B cell (primary cell): ENCODE measurements around the gene CYTH2. TPM values are rescaled to one million over a fixed set of nuclear protein-coding genes. Genes with fewer than 3 reads are reported as not detected.
"Not testable (repeated sequence)": the region's sequence is repeated elsewhere in the genome, so short reads cannot be mapped to it uniquely, and the experiment has no call there.

Source experiments
- ATAC-seq: fragments of 200-7000 bp; cut with Tn5 transposase; one replicate; pipeline ENCODE4 v1.10.0; 2021; ENCODE audit warnings: low read depth, mild to moderate bottlenecking, moderate number of reproducible peaks, moderate library complexity
- CTCF ChIA-PET: fragments of 350-600 bp; sonication (Branson Sonifier 250); formaldehyde crosslinking; loops from one replicate; lab custom pipeline; 2021; ENCODE audit warnings: antibody characterized with exemption, inconsistent platforms; lab: Charles Lee
- POLR2A ChIA-PET: fragments of 350-600 bp; sonication (Branson Sonifier 250); formaldehyde crosslinking; loops from one replicate; lab custom pipeline; 2021; ENCODE audit warnings: antibody characterized with exemption; lab: Charles Lee
- DNase-seq: peaks from one replicate; pipeline ENCODE4 v3.0.0; 2013
- H2AFZ ChIP-seq: 2 replicates; pipeline ENCODE4 v1.6.1; 2012; ENCODE audit warnings: mild to moderate bottlenecking, low read depth, low read length; ENCODE audit not compliant: insufficient read depth, poor library complexity, severe bottlenecking
- H3K27ac ChIP-seq, 2 donors: 1 replicate in 1 of 2; 2 replicates in 1 of 2; pipeline ENCODE4 v1.5.1; 2012 to 2013; ENCODE audit warnings: low read length in 2 of 2, mild to moderate bottlenecking in 2 of 2, moderate library complexity in 1 of 2
- H3K27me3 ChIP-seq, 4 experiments: fragments of 200-600 bp in 1 of 4; sonication (generic) in 1 of 4; replicated peaks in 1 of 4; 1 replicate in 2 of 4; 2 replicates in 2 of 4; pipeline versions ENCODE4 v1.6.1 to v1.7.0; 2013 to 2016; ENCODE audit warnings: low read length in 3 of 4, mild to moderate bottlenecking in 2 of 4, mixed read lengths in 1 of 4, moderate library complexity in 1 of 4; ENCODE audit not compliant: insufficient read depth in 4 of 4, control insufficient read depth in 3 of 4; ENCODE audit errors: control extremely low read depth in 1 of 4
- H3K36me3 ChIP-seq, 2 experiments: replicated peaks in 1 of 2; 1 replicate in 1 of 2; 2 replicates in 1 of 2; pipeline versions ENCODE4 v1.6.1 to v1.7.1; 2013; ENCODE audit warnings: low read length in 1 of 2; ENCODE audit not compliant: insufficient read depth in 2 of 2, control insufficient read depth in 1 of 2; ENCODE audit errors: control extremely low read depth in 1 of 2, extremely low read depth in 1 of 2
- H3K4me1 ChIP-seq, 2 donors: fragments of 200-600 bp in 1 of 2; sonication (generic) in 1 of 2; 1 replicate in 1 of 2; 2 replicates in 1 of 2; pipeline versions ENCODE4 v1.5.1 to v1.6.1; 2013 to 2017; ENCODE audit warnings: low read length in 2 of 2; ENCODE audit not compliant: control insufficient read depth in 2 of 2, insufficient read depth in 2 of 2
- H3K4me2 ChIP-seq: replicated peaks from 2 replicates; pipeline ENCODE3; 2012; ENCODE audit warnings: mild to moderate bottlenecking, low read depth, low read length; ENCODE audit not compliant: poor library complexity, severe bottlenecking
- H3K4me3 ChIP-seq, 5 experiments: fragments of 200-600 bp in 1 of 5; sonication (generic) in 1 of 5; 1 replicate in 3 of 5; 2 replicates in 2 of 5; pipeline versions ENCODE4 v1.5.1 to v1.7.0; 2011 to 2016; ENCODE audit warnings: low read length in 4 of 5, mild to moderate bottlenecking in 4 of 5, low read depth in 2 of 5, control low read depth in 1 of 5, moderate library complexity in 1 of 5; ENCODE audit not compliant: insufficient read depth in 1 of 5; ENCODE audit errors: control extremely low read depth in 1 of 5, extremely low read depth in 1 of 5
- H3K79me2 ChIP-seq: fragments of 200-600 bp; sonication (generic); one replicate; pipeline ENCODE4 v1.6.0; 2016; ENCODE audit warnings: low read length; ENCODE audit not compliant: control insufficient read depth, insufficient read depth
- H3K9ac ChIP-seq: fragments of 200-600 bp; sonication (generic); 2 replicates; pipeline ENCODE4 v1.6.1; 2017; ENCODE audit warnings: mild to moderate bottlenecking, low read length, moderate library complexity
- H3K9me3 ChIP-seq, 3 donors: one replicate each; pipeline versions ENCODE4 v1.6.1 to v1.7.1; 2013; ENCODE audit warnings: low read length in 2 of 3; ENCODE audit not compliant: control insufficient read depth in 2 of 3, insufficient read depth in 1 of 3; ENCODE audit errors: control extremely low read depth in 1 of 3
- H4K20me1 ChIP-seq: 2 replicates; pipeline ENCODE4 v1.6.0; 2012; ENCODE audit warnings: mild to moderate bottlenecking, low read length; ENCODE audit not compliant: insufficient read depth, control insufficient read depth, poor library complexity, severe bottlenecking
- H3K27ac Mint-ChIP-seq: one replicate; pipeline ENCODE4 v1.8.0; 2021; ENCODE audit warnings: mixed read lengths
- H3K27me3 Mint-ChIP-seq: one replicate; pipeline ENCODE4 v1.8.0; 2021; ENCODE audit warnings: mixed read lengths
- H3K4me1 Mint-ChIP-seq: one replicate; pipeline ENCODE4 v1.8.0; 2021; ENCODE audit warnings: mixed read lengths
- H3K4me3 Mint-ChIP-seq: one replicate; pipeline ENCODE4 v1.8.0; 2021; ENCODE audit warnings: mixed read lengths
- H3K9me3 Mint-ChIP-seq: one replicate; pipeline ENCODE4 v1.8.0; 2022; ENCODE audit warnings: mixed read lengths; ENCODE audit not compliant: insufficient read depth
- CTCF ChIP-seq: fragments of 200-600 bp; IDR thresholded peaks from one replicate; pipeline ENCODE4 v1.8.0; 2022; ENCODE audit warnings: antibody characterized with exemption, mild to moderate bottlenecking
- EZH2 ChIP-seq: IDR thresholded peaks from 2 replicates; pipeline ENCODE4 v1.6.1; 2012; ENCODE audit warnings: borderline replicate concordance, low read depth, mild to moderate bottlenecking, moderate library complexity, low read length; ENCODE audit not compliant: insufficient read depth, poor library complexity, severe bottlenecking
- WGBS: methylation state at CpG from one replicate; pipeline ENCODE4 v1.1.5; 2013; ENCODE audit warnings: missing lambda C conversion rate; ENCODE audit not compliant: insufficient coverage; 5-methylcytosine and 5-hydroxymethylcytosine counted together
- intact Hi-C: fragments of 100-400 bp; cut with micrococcal nuclease; formaldehyde crosslinking; loops from one replicate; pipeline ENCODE4 v1.10.0; 2022
- polyA plus RNA-seq: library from polyadenylated mRNA; depleted of rRNA; stranded (reverse); fragments of >200 nt; gene quantifications from 2 replicates; pipeline ENCODE4 v1.2.3, GENCODE V29; 2012
- total RNA-seq, 2 donors: library from RNA; stranded (reverse); fragments of 120-200 nt in 1 of 2; gene quantifications; 1 replicate in 1 of 2; 2 replicates in 1 of 2; pipeline versions ENCODE4 v1.2.3 to v1.2.4, GENCODE V29; 2013 to 2022

CYTH2 gene
- total and polyA plus RNA-seq, 2 donors (not counting 1 experiment from before 2014, with no cell fraction given), result 40.7 to 56.0 TPM

GRCh38 chr19:48518207-48518606, 49.0 kb downstream of the CYTH2 start:
- no peak overlapping the region for H3K9ac ChIP-seq
- no peaks in the 10 kb centered on the region for H3K9me3 Mint-ChIP-seq
- H3K4me2 ChIP-seq, result no peak overlapping the region
- H3K4me3 ChIP-seq, result no peak overlapping the region
- POLR2A ChIA-PET, result no interaction called here
- WGBS, result no CpG with 5 or more reads among the region's 3 CpGs
- H3K4me1 Mint-ChIP-seq, result peaks cover 4% of the 10 kb centered on the region
- H3K27me3 Mint-ChIP-seq, result peaks cover 5% of the 10 kb centered on the region
- intact Hi-C loops, result no loop called here
- peaks cover 0 to under 1% (median under 1%) of the 10 kb centered on the region in 4 experiments for H3K27me3 ChIP-seq
- no peak for DNase-seq
- H4K20me1 ChIP-seq, result no peaks in the 10 kb centered on the region
- no peak for TF ChIP-seq CTCF
- no peak for TF ChIP-seq EZH2
- H3K36me3 ChIP-seq, result no peaks in the 10 kb centered on the region
- H3K79me2 ChIP-seq, result no peaks in the 10 kb centered on the region
- H2AFZ ChIP-seq, result no peak overlapping the region
- no peaks in the 10 kb centered on the region for H3K9me3 ChIP-seq
- H3K27ac ChIP-seq, result no peak overlapping the region
- peaks cover under 1 to 3% of the 10 kb centered on the region in 2 donors for H3K4me1 ChIP-seq
- ATAC-seq, result no peak
- no peak overlapping the region for H3K4me3 Mint-ChIP-seq
- no peak overlapping the region for H3K27ac Mint-ChIP-seq
- CTCF ChIA-PET, result no interaction called here

- H3K4me3 Mint-ChIP-seq, H3K9me3 Mint-ChIP-seq, H3K9me3 ChIP-seq, intact Hi-C loops, H4K20me1 ChIP-seq, H3K4me2 ChIP-seq, H3K79me2 ChIP-seq, H3K36me3 ChIP-seq, H3K4me1 Mint-ChIP-seq, H2AFZ ChIP-seq, H3K27ac ChIP-seq, H3K9ac ChIP-seq, DNase-seq, ATAC-seq, H3K27me3 ChIP-seq, H3K4me1 ChIP-seq, H3K27ac Mint-ChIP-seq, H3K27me3 Mint-ChIP-seq, H3K4me3 ChIP-seq, CTCF ChIA-PET: not testable (repeated sequence)
- POLR2A ChIA-PET, result interaction anchor here (0.6 kb wide), 1 partner anchor 379 kb away, joined by 6 read pairs; the partner anchor contains the start of gene TULP2
- WGBS, result 95% methylated on average over 4 of the region's 4 CpGs
Measured at GRCh38 chr19:48519426-48519825, 50.3 kb downstream of the CYTH2 start.
